ENCODE measurements around the gene UNC5C.

The UNC5C gene

DNA sequence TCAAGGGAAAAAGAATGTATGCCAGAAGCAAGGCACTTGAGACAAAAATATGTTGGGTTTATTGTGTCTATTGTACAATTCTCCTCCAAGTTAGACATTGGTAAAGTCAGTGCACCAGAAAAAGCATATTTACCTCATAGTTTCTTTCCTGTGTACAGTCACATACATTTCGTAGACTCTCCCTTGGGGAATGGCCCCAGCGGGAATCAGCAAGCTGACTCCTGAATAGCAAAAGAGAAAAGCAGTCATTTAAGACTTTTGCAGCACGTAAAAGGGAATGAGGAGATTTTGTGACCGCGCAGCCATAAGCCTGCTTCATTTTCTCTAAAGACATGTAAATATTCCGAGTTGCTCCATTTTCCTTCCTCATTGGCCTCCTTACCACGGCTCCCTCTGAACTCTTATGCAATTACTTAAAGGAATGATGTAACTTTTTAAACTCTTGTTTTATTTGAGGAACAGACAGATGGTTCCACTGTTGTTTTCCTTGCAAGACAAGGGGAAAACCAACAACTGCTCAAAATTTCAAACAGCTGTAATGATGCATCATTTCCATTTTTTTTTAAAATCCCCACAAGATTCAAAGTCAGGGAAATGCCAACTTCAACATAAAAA, 332.7 kb downstream of the UNC5C start:
- Histone ChIP-seq H3K36me3 (ENCODE audit: low read depth) (no peaks in the 10 kb centered on the region), H3K4me1 (ENCODE audit: insufficient read depth, poor library complexity, severe bottlenecking) (no peaks in the 10 kb centered on the region), H3K27ac (ENCODE audit: poor library complexity, severe bottlenecking) (no peak overlapping the region), H3K9me3 (ENCODE audit: severe bottlenecking) (no peaks in the 10 kb centered on the region), H3K4me3 (ENCODE audit: severe bottlenecking) (no peak overlapping the region), H3K27me3 (ENCODE audit: insufficient read depth, poor library complexity, severe bottlenecking) (no peaks in the 10 kb centered on the region)
- DNase-seq (ENCODE audit: low spot score) (no peak), ATAC-seq (ENCODE audit: low read depth) (no peak)
- TF ChIP-seq, protein P1, sequence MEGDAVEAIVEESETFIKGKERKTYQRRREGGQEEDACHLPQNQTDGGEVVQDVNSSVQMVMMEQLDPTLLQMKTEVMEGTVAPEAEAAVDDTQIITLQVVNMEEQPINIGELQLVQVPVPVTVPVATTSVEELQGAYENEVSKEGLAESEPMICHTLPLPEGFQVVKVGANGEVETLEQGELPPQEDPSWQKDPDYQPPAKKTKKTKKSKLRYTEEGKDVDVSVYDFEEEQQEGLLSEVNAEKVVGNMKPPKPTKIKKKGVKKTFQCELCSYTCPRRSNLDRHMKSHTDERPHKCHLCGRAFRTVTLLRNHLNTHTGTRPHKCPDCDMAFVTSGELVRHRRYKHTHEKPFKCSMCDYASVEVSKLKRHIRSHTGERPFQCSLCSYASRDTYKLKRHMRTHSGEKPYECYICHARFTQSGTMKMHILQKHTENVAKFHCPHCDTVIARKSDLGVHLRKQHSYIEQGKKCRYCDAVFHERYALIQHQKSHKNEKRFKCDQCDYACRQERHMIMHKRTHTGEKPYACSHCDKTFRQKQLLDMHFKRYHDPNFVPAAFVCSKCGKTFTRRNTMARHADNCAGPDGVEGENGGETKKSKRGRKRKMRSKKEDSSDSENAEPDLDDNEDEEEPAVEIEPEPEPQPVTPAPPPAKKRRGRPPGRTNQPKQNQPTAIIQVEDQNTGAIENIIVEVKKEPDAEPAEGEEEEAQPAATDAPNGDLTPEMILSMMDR (IDR thresholded peaks at IDR 0.05; ENCODE audit: poor library complexity, severe bottlenecking): no peak

DNA sequence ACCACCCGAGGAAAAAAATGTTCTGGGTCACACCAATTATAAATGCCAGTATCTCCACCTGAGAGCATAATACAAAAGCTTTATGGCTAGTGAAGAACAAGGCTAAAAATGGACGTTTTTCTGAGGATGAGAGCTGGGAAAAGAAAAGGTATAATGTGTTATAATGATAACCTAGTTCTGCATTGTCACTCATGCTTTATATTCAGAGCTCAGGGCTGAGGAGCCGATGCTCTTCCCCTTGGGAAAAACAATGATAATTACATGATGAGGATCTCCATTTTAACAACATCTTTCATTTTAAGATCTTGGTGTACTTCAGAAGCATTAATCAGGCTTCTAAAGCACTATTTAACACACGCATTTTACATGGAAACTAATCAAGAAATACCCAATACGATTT, 333.7 kb downstream of the UNC5C start:
- Histone ChIP-seq H3K27me3 (ENCODE audit: insufficient read depth, poor library complexity, severe bottlenecking) (no peaks in the 10 kb centered on the region), H3K27ac (ENCODE audit: poor library complexity, severe bottlenecking) (no peak overlapping the region), H3K36me3 (ENCODE audit: low read depth) (no peaks in the 10 kb centered on the region), H3K4me1 (ENCODE audit: insufficient read depth, poor library complexity, severe bottlenecking) (no peaks in the 10 kb centered on the region), H3K9me3 (ENCODE audit: severe bottlenecking) (no peaks in the 10 kb centered on the region), H3K4me3 (ENCODE audit: severe bottlenecking) (no peak overlapping the region)
- TF ChIP-seq, protein P1 (IDR thresholded peaks at IDR 0.05; ENCODE audit: poor library complexity, severe bottlenecking): no peak
- no peak for DNase-seq (ENCODE audit: low spot score)
- ATAC-seq (ENCODE audit: low read depth): no peak

DNA sequence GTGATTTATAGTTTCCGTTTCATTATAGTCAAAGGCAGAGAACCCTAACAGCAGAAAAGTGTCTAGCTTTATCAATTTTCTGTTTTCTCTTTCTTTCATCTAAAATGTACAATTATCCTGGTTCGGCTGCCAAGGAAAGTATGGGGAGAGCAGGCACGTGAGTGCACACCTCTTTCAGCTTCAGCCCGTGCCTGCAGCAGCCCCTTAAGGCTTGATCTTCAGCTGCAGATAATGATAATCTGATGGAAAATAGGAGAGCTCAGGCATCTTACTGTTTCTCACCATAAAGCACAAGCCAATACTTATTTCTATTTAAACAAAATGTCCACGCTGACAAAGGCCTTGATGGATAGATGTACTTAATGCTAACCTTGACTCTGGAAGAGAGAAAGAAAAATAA, 334.4 kb downstream of the UNC5C start:
- Histone ChIP-seq H3K27me3 (ENCODE audit: insufficient read depth, poor library complexity, severe bottlenecking) (no peaks in the 10 kb centered on the region), H3K9me3 (ENCODE audit: severe bottlenecking) (no peaks in the 10 kb centered on the region), H3K4me3 (ENCODE audit: severe bottlenecking) (no peak overlapping the region), H3K27ac (ENCODE audit: poor library complexity, severe bottlenecking) (no peak overlapping the region), H3K36me3 (ENCODE audit: low read depth) (no peaks in the 10 kb centered on the region), H3K4me1 (ENCODE audit: insufficient read depth, poor library complexity, severe bottlenecking) (no peaks in the 10 kb centered on the region)
- TF ChIP-seq, protein P1 (IDR thresholded peaks at IDR 0.05; ENCODE audit: poor library complexity, severe bottlenecking): no peak
- DNase-seq (ENCODE audit: low spot score) (no peak), ATAC-seq (ENCODE audit: low read depth) (no peak)

DNA sequence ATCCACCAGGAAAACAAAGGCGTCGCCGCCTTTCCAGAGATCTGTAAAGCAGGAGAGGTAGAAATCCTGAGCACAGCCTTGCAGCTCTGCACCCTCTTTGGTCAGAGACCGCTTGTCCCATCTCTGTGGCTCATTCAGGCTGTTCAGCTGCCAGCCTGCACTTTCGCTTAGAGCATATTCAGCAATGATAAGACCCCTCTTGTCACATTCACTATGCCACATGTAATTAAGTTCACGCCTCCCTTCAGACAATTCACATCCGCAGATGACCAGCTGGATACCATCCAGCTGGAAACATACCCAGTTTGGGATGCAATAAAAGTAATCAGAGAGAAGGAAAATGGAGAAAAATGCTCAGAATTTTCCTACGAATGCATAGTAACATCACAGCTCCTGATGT, 335.4 kb downstream of the UNC5C start:
- Histone ChIP-seq H3K4me3 (ENCODE audit: severe bottlenecking) (no peak overlapping the region), H3K4me1 (ENCODE audit: insufficient read depth, poor library complexity, severe bottlenecking) (no peaks in the 10 kb centered on the region), H3K9me3 (ENCODE audit: severe bottlenecking) (no peaks in the 10 kb centered on the region), H3K36me3 (ENCODE audit: low read depth) (no peaks in the 10 kb centered on the region), H3K27ac (ENCODE audit: poor library complexity, severe bottlenecking) (no peak overlapping the region), H3K27me3 (ENCODE audit: insufficient read depth, poor library complexity, severe bottlenecking) (no peaks in the 10 kb centered on the region)
- TF ChIP-seq, protein P1 (IDR thresholded peaks at IDR 0.05; ENCODE audit: poor library complexity, severe bottlenecking): no peak
- DNase-seq (ENCODE audit: low spot score): no peak
- ATAC-seq (ENCODE audit: low read depth): no peak

DNA sequence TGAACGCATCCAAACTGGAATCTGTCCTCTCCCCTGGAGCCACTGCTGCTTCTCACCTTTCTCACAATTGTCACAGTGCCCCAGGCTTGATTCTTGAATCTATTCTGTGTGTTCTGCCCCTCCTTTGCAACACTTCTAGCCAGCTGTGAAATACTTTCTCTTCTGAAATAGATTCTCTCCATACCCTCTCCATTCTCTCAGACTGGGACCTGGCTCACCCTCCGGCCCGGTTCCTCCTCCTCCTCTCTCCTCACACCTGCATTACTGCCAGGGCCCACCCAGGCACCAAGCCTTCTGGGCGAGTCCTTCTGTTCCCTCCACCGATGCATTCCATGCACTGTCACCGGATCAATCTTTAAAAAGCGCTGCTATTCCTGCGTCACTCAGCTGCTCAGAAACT, 336.1 kb downstream of the UNC5C start:
- Histone ChIP-seq H3K36me3 (ENCODE audit: low read depth) (no peaks in the 10 kb centered on the region), H3K27me3 (ENCODE audit: insufficient read depth, poor library complexity, severe bottlenecking) (no peaks in the 10 kb centered on the region), H3K9me3 (ENCODE audit: severe bottlenecking) (no peaks in the 10 kb centered on the region), H3K27ac (ENCODE audit: poor library complexity, severe bottlenecking) (no peak overlapping the region), H3K4me3 (ENCODE audit: severe bottlenecking) (no peak overlapping the region), H3K4me1 (ENCODE audit: insufficient read depth, poor library complexity, severe bottlenecking) (no peaks in the 10 kb centered on the region)
- TF ChIP-seq, protein P1 (IDR thresholded peaks at IDR 0.05; ENCODE audit: poor library complexity, severe bottlenecking): no peak
- ATAC-seq (ENCODE audit: low read depth): no peak
- DNase-seq (ENCODE audit: low spot score): no peak
